Activated CD4-positive, alpha-beta T cell treated with anti-CD3 and anti-CD28 coated beads for 4 hours (primary cell): ENCODE results near the gene MRPL51.

Experiments used
- DNase-seq, 2 donors: peaks; one replicate each; pipeline ENCODE4 v3.0.0-alpha.2; 2020

MRPL51 gene

DNA sequence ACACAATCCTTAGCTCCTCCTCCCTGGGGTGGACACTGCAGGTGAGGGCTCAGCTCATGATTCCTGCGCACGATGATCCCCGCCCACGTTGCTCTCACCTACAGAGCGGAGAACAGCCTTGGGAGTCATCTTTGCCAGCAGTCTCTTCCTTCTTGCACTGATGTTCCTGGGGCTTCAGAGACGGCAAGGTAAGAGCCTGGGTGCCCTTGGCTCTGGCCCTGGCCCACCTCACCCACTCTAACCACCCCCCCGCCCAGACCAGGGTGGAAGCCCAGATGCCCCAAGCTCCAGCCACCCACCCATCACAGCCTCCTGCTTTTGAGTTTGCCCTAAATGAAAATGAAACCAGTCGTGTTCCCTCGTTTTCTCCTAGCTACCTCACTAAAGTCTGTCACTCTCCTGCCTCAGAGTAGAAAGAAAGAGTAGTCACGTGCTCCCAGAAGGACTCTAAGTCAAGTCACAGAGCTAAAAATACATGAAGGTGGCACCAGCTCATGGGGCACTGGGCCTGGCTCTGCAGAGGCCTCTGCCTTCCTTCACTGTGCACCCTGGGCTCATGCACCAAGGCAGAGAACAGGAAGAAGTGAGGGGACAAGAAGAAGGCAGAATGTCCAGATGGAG is 32.2 kb downstream of the MRPL51 start:
- DNase-seq, result peak; percentile 55 to 62

DNA sequence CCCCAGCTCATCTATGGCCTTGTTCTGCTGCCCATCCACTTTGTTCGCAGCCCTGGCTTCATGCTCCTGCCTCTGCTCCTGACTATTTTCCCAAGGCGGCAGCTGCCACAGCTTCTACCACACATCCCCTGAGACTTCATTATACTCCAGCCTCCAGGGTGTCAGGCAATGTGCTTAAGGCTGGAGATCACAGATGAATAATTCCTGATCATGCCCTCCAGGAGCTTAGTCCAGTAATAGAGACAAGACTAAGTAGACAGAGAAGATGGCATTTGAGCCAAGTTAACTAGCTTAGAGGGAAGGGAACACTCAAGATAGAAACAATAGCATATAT is 34.1 kb downstream of the MRPL51 start:
- DNase-seq, result no peak

DNA sequence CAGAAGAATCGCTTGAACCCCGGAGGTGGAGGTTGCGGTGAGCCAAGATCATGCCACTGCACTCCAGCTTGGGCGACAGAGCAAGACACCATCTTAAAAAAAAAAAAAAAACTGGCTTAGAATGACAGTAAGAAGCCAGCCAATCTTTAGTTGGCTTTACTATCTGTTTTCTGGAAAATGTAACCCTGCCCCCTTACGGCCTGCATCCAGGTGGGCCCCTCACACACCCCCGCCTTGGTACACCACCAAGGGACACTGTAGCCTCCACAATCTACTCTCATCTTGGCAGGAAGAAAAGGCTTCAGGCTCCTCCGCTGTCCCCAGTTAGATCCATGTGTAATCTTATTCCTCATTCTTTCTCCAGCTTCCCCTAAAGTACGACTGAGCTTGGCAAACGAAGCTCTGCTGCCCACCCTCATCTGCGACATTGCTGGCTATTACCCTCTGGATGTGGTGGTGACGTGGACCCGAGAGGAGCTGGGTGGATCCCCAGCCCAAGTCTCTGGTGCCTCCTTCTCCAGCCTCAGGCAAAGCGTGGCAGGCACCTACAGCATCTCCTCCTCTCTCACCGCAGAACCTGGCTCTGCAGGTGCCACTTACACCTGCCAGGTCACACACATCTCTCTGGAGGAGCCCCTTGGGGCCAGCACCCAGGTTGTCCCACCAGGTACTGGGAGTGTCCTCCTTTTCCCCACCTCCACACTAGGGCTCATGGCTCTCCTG is 34.6 kb downstream of the MRPL51 start:
- DNase-seq, result no peak

DNA sequence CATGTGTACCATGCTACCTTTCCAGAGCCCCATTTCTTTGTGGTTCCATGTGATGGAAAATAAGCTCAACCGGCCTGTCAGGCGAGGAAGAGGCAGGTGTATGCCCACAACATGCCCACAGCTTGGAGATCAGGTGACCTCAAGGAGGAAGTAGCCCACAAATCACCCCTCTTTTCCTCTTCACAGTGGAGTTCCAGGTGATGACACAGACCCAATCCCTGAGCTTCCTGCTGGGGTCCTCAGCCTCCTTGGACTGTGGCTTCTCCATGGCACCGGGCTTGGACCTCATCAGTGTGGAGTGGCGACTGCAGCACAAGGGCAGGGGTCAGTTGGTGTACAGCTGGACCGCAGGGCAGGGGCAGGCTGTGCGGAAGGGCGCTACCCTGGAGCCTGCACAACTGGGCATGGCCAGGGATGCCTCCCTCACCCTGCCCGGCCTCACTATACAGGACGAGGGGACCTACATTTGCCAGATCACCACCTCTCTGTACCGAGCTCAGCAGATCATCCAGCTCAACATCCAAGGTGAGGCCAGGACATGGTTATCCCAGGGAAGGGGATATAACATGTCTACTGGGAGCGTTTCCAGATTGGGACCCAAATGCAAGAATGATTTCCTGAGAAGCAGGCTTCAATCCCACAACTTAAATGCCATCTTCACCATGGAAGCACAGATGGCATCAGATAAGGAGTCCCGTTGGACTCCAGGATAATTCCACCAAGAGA is 35.7 kb downstream of the MRPL51 start:
- no peak for DNase-seq

DNA sequence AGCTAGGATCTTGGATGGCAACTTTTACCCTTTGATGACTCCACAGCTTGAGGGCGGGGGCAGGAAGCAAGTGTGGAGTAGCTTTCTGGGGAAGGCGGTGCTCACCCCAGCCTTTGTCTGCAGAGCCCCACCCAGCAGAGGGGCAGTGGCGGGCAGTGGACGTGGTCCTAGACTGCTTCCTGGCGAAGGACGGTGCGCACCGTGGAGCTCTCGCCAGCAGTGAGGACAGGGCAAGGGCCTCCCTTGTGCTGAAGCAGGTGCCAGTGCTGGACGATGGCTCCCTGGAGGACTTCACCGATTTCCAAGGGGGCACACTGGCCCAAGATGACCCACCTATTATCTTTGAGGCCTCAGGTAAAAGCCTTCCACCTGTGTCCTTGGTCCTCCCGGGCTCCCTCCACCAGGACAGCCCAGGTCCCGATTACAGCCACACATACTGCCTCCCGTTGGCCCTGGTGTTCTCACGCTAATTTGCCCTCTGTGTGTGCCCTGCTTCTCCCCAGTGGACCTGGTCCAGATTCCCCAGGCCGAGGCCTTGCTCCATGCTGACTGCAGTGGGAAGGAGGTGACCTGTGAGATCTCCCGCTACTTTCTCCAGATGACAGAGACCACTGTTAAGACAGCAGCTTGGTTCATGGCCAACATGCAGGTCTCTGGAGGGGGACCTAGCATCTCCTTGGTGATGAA is 40.0 kb downstream of the MRPL51 start:
- DNase-seq, result no peak

DNA sequence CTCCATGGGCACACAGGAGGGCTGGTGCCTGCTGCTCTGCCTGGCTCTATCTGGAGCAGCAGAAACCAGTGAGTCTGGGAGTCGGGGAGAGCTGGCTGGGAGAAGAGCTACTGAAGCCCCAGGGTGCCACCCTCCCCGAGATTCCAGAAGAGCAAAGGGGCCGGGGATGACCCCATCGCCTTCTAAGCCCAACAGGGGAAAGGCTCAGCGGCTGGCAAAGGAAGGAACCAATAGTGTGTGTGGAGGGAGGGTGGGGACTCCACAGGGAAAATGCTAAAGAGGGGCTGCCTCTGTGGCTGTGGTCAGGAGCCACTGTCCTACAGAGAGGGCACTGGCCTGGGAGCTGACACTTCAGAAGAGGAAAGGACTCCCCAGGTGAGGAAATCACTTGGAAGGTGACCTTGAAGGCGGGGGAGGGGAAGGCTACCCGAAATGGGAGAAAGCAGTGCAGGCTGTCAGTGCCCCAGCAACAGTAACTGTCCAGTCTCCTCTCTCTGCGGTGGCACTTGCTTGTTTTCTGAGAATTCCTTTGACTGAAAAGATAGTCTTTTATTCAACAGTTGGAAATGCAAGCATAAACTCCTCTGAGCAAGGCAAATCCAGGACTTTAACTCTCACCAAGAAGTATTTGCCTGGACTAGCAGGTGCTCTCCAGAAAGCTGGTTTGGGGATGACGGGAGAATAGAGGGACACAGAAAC is 40.7 kb downstream of the MRPL51 start:
- DNase-seq, result no peak

DNA sequence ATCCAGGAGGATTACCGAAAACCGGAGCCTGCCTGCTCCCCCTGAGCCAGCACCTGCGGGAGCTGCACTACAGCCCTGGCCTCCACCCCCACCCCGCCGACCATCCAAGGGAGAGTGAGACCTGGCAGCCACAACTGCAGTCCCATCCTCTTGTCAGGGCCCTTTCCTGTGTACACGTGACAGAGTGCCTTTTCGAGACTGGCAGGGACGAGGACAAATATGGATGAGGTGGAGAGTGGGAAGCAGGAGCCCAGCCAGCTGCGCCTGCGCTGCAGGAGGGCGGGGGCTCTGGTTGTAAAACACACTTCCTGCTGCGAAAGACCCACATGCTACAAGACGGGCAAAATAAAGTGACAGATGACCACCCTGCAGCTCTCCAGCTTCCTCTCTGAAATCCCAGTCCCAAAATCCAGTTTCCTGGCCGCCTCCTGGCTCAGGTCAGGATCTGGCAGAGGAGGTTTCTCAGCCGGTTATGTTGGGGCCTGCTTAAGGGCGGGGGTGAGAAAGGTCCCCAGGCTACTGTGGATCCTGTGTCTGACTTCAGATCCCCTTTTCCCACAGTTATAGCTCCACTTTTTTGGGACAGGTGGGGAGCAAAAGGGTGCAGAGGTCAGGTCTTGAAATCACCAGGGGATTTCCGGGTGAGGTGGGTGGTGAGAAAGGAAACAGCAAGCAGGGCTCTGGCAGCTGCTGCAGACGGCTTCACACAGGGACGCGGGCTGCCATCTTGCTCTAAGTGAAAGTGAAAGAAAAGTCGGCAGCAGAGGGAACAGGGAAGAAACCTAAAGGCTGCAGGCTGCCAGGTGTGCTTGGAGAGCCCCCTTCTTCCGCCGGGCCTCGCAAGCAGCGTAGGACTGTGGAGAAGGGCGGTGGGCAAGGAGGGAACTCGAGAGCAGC is 41.5 kb downstream of the MRPL51 start, which contains the start of gene TAPBPL:
Gene TAPBPL (plus strand): TSS at position 695 of the 897 bp plus-strand sequence. CDS start 207 bp downstream, outside the sequence.
- peak; percentile 74 to 80 for DNase-seq

DNA sequence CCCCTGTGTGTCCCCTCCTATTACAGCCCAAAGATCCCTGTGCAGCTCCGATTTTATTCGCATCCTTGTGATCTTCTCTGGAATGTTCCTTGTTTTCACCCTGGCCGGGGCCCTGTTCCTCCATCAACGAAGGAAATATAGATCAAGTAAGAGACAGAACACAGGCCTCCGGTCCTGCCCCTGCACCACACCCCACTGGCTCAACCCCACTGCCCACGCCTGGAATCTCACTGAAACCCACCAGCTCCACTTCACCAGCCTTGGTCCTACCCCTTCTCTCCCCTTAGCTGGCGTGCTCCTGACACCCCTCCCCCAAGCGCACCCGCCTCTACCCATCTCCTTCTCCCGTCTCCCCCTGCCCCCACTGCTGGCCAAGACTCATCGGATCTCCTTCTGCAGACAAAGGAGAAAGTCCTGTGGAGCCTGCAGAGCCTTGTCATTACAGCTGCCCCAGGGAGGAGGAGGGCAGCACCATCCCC is 42.2 kb downstream of the MRPL51 start:
- no peak for DNase-seq

DNA sequence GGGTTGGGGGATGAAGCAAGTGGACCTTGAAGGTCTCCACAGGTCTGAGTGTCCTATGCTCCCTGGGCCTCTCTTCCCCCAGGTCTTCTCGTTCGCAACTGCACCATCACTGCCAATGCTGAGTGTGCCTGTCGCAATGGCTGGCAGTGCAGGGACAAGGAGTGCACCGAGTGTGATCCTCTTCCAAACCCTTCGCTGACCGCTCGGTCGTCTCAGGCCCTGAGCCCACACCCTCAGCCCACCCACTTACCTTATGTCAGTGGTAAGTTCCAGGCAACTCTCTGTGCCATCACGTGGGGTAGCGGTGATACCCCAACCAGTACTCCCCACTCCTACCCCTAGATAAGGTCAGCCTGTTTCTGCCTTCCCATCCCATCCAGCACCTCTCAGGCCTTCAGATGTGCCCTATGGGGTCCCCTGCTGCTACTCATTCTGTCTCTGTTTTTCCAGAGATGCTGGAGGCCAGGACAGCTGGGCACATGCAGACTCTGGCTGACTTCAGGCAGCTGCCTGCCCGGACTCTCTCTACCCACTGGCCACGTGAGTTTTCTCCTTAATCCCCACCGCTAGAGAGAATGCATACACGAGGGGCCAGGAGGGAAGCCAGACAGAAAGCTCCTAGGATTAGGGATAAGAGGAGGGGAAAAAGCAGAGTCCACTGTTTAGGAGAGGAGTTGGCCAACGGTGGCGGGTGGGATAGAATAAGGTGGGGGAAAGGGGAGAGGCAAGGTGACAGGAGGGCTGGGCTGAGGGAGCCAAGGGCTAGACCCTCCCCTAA is 42.8 kb downstream of the MRPL51 start:
- no peak for DNase-seq

DNA sequence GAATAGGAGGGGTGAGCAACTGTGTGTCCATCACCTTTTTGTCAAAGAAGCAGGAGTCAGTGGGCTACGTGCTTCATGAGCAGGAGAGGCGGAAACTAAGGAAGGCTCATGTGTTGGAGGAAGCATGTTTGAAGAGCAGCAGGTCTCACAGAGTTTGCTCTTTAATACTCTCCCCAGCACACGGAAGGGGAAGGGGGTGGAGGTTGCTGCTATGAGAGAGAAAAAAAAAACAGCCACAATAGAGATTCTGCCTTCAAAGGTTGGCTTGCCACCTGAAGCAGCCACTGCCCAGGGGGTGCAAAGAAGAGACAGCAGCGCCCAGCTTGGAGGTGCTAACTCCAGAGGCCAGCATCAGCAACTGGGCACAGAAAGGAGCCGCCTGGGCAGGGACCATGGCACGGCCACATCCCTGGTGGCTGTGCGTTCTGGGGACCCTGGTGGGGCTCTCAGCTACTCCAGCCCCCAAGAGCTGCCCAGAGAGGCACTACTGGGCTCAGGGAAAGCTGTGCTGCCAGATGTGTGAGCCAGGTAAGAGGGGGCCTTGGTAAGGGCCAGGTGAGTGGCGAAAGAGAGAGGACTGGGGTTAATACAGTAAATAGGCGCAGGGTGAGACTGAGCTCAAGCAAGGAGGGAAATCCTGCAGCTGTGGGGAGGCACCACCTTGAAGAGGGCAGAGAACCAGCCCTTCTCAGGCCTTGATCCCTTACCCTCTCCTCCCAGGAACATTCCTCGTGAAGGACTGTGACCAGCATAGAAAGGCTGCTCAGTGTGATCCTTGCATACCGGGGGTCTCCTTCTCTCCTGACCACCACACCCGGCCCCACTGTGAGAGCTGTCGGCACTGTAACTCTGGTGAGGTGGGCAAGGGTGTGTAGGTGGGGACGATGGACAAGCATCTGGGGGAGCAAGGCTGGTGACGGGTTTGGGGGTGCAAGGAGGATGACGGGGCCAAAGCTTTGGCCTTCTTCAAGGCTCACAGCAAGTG is 48.1 kb downstream of the MRPL51 start, which contains the start of gene CD27:
Gene CD27 (plus strand): TSS at position 252 of the 985 bp plus-strand sequence. CDS start 141 bp downstream, at position 393.
- no peak for DNase-seq

DNA sequence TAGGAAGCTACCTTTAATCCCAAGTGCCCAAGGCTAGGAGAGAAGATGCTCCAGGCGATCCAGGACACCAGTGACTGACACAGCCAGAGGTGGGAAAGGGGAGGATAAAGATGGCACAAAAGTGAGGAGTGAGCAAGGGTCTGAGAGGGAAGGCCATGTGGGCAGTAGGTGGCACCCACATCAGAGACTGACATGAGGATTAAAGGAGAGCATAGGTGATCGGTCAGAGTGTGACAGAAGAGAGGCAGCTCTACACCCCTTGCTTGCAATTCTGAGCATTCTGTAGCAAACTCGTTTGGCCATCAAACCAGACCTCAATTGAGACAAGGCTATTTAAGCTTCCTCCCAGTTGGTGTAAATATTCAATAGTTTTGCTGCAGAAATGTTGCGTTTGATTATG is 49.0 kb downstream of the MRPL51 start:
- no peak for DNase-seq

DNA sequence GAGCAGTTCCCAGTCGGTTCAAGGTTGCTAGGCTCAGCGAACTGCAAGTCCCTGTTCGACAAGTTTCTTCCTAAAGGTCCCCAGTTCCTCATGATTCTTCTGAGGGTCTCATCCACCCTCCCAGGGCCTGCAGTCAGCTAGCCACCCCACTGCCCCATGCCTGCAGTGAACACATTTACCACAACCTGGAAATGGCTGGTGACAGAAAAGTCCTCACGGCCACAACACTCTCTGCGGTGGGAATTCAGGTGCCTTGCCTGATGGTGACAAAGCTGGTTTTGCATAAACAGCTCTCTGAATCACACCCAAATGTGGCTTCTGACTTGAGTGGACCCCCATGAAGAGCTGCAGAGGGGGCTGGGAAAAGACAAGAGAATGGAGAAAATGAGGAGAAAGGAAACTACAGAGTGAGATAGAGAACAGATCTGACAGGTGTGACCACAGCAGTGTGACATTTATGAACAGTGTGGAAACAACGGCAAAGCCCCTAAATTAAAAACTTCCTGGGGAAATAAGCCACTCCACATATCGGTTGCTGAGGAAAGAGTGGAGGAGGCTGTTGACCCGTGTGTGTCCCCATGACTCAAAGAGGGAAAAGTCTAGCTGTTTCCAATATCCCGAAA is 49.6 kb downstream of the MRPL51 start:
- DNase-seq, result no peak

DNA sequence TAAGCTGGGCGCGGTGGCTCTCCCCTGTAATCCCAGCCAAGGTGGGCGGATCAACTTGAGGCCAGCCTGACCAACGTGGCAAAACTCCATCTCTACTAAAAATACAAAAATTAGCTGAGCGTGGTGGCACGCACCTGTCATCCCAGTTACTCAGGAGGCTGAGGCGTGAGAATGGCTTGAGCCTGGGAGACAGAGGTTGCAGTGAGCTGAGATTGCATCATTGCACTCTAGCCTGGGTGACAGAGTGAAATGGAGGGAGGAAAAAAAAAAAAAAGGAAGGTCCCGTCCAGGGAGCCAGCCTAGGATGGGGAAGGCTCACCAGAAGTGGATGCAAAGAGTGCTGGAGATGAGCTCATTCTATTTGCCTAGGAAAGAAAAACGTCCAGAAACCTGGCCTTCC is 50.2 kb downstream of the MRPL51 start:
- DNase-seq, result no peak
